HT-29 (cell line): ENCODE measurements around the gene UGT1A10. TPM values are rescaled to one million over a fixed set of nuclear protein-coding genes. Genes with fewer than 3 reads are reported as not detected.
"Not testable (repeated sequence)": the region's sequence is repeated elsewhere in the genome, so short reads cannot be mapped to it uniquely, and the experiment has no call there.

ENCODE experiments used
- DNase-seq: peaks from one replicate; pipeline ENCODE4 v3.0.0-alpha.2; 2015; ENCODE audit warnings: low spot score
- total RNA-seq: library from RNA; depleted of rRNA; stranded (reverse); fragments of >200 nt; shearing (Covaris generic); gene quantifications from 2 replicates; pipeline ENCODE4 v1.2.3, GENCODE V29; 2014; rRNA removed

Gene UGT1A10
- total RNA-seq = 140 and 150 TPM in 2 replicates

DNA sequence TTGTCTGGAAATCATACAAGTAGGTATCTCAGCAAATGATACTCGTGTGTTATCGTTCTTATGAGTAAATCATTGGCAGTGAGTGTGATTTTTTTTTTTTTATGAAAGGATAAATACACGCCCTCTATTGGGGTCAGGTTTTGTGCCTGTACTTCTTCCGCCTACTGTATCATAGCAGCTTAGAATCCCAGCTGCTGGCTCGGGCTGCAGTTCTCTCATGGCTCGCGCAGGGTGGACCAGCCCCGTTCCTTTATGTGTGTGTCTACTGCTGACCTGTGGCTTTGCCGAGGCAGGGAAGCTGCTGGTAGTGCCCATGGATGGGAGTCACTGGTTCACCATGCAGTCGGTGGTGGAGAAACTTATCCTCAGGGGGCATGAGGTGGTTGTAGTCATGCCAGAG is at the start of gene UGT1A10:
Gene UGT1A10, plus strand, starts transcription at position 143 of the 400 bp plus-strand sequence. Its CDS starts 75 bp downstream, at position 218.
- DNase-seq = peak; percentile 92

DNA sequence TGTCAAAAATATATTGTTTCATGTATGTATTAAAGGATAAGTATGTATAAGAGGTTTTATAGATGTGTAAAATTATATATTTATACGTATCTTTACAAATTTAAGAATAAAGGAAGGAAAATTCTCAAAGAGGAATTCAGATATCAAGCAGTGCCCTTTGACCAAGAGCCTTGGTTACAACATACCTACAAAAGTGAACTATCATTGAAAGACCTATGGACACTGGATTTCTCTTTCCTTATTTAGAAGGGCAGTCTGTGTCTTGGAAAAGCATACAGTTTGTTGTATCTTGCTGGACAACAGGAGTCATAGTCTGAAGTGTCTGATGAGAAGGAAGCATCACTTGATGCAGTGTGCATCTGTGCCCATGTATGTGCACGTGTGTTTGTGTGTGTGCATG is 47.8 kb upstream of the UGT1A10 start:
- DNase-seq = no peak

DNA sequence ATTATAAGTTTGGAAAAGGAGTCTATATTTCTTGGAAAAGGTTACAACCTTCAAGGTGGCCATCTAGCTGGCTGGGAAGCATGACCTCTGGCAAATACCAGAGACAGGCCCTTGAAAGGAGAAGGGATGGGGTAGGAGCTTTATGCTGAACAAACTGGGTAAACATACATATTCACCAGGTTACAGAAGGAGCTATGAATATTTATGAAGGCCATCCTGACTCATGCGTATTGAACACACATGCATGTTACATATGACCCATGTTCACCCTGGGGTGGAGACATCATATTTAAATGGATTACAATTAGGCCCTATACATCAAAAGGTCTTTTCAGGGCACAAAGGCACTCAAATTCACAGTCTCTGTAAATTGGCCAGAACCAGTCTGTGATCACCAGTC is 43.5 kb upstream of the UGT1A10 start:
- DNase-seq = not testable (repeated sequence)

DNA sequence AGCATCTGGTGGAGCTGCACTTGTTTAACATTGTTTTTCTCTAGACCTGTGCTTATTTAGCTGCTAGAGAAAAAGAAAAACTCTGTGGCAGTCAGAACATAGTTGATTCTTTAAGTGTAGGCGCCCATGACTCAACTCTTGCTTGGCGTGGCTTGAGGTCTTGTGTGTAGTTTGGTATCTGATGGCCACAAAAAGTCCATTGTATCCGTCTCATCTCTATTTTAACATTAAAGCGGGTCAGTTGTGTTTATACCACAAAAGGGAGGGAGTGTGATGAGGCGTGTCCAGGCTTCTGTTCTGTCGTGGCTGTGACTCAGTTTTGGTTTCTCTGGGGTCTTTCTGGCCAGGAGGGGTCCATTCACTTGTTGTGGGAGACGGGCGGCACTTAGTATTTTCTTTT is 43.0 kb upstream of the UGT1A10 start:
- no peak for DNase-seq

DNA sequence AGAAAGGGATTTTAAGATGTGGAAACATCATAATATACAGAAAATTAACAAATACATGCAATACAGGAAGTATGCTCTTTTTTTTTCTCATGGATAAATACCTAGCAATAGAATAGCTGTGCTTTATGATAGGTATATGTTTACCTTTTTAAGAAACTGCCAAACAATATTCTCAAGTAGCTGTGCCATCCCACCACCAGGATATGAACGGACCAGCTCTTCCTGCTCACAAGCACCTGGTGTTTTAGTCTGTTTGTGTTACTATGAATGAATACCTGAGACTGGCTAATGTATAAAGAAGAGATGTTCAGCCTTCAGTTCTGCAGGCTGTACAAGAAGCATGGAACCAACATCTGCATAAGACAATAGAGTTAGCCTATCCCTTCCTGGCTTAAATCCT is 38.7 kb upstream of the UGT1A10 start:
- peak; percentile 15 for DNase-seq

DNA sequence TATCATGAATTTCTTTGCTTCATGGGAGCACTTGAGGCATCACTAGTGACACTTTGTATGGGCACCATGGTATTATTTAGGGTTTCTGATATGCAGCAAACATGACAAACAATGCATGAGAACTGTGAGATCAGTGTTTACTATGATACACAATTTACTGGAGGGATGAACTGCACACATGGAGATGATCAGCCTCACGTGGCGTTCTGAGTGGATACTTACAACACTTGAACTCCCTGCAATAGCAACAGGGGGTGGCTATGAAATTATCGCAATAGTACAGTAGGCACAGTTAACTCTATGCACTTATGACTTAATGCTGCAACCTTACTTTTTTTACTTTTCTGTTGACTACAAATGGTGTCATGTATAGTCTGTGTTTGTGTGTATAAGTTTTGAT is 37.3 kb upstream of the UGT1A10 start:
- DNase-seq = no peak

DNA sequence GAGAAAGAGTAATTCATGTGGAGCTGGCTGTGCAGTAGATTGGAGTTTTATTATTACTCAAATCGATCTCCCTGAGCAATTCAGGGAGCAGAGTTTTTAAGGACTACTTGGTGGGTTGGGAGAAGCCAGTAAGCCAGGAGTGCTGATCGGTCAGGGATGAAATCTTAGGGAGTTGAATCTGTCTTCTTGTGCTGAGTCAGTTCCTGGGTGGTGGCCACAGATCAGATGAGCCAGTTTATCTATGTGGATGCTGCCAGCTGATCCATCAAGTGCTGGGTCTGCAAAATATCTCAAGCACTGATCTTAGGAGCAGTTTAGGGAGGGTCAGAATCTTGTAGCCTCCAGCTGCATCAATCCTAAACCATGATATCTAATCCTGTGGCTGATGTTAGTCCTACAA is 35.9 kb upstream of the UGT1A10 start:
- DNase-seq = no peak

DNA sequence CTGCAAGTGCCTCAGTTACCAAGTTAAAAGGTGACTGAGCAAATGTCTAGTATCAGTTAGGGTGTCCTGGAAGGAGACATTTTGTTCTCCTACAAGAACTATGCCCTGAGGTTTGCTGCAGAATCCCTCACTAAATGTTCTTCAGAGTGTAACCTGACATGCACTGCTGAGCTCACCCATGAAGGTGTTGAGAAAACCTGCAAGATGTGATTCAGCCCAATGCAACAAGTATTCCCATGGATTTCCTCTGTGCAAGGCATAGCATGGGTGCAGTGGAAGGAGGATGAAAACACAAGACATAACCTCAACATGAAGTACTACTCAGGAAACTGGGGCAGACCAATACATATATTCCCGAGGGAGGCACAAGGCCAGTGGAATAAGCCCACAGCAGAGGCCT is 34.2 kb upstream of the UGT1A10 start:
- no peak for DNase-seq

DNA sequence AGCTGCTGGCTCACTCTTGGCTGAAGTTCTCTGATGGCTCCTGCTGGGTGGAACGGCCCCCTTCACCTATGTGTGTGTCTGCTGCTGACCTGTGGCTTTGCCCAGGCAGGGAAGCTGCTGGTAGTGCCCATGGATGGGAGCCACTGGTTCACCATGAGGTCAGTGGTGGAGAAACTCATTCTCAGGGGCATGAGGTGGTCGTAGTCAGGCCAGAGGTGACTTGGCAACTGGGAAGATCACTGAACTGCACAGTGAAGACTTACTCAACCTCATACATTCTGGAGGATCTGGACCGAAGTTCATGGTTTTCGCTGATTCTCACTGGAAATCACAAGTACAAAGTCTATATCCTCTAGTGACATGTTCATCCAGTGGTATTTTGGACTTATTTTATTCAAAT is 32.7 kb upstream of the UGT1A10 start:
- DNase-seq = no peak

DNA sequence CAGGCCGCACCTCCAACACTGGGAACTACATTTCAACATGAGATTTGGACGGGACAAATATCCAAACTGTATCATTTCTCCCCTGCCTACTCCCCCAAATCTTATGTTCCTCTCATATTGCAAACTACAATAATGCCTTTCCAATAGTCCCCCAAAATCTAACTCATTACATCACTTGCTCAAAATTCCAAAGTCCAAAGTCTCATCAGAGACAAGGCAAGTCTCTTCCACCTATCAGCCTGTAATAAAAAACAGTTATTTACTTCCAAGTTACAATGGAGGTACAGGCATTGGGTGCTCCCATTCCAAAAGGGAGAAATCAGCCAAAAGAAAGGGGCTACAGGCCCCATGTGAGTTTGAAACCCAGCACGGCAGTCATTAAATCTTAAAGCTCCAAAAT is 31.4 kb upstream of the UGT1A10 start:
- no peak for DNase-seq

DNA sequence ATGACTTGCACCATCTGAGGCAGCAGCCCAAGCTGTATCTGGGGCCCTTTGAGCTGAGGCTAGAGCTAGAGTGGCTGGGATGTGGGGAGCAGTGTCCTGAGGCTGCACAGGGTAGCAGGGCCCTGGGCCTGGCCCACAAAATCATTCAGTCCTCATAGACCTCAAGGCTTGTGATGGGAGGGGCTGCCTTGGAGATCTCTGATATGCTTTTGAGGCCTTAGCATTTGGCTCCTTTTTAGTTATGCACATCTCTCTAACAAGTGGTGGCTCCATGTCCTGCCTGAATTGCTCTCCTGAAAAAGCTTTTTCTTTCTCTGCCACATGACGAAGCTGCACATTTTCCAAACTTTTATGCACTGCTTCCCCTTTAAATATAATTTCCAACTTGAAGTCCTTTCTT is 30.6 kb upstream of the UGT1A10 start:
- no peak for DNase-seq

DNA sequence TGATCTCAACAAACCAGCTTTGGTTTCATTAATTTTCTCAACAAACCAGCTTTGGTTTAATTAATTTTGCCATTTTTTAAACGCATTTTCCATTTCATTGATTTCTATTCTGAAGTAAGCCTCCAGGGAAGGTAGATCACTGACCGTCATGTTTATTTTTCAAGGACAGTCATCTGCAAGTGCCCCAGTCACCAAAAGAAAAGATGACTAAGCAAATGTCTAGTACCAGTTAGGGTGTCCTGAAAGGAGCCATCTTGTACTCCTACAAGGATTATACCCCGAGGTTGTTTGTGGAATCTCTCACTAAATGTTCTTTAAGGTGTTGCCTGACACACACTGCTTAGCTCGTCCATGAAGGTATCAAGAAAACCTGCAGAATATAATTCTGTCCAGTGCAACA is 25.0 kb upstream of the UGT1A10 start:
- no peak for DNase-seq

DNA sequence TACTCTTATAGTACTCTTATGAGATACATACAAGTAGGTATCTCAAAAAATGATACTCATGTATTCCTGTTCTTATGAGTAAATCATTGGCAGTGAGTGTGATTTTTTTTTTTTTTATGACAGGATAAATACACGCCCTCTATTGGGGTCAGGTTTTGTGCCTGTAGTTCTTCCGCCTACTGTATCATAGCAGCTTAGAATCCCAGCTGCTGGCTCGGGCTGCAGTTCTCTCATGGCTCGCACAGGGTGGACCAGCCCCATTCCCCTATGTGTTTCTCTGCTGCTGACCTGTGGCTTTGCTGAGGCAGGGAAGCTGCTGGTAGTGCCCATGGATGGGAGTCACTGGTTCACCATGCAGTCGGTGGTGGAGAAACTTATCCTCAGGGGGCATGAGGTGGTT is 18.8 kb upstream of the UGT1A10 start, which contains the start of gene UGT1A8:
Gene UGT1A8, plus strand, starts transcription at position 158 of the 400 bp plus-strand sequence. Its CDS starts 75 bp downstream, at position 233.
- DNase-seq = peak; percentile 80

DNA sequence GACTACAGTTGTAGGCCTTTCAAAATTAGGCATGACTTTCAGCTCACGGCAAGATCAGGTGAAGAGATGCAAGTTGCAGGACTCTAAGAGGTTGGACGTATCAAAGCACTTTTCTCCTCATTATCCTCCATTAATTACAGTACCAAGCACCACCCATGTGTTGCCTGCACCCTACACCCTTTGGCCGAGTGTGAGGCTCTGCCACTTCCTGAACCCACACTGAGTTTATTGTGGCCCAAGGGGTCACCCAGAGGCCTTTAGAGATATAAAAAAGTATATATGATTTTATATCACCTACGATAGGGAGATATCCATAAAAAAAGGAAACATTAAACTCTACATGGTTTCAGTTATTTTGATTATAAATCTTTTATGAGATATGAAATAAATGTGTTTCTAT is 16.0 kb upstream of the UGT1A10 start:
- peak; percentile 73 for DNase-seq

DNA sequence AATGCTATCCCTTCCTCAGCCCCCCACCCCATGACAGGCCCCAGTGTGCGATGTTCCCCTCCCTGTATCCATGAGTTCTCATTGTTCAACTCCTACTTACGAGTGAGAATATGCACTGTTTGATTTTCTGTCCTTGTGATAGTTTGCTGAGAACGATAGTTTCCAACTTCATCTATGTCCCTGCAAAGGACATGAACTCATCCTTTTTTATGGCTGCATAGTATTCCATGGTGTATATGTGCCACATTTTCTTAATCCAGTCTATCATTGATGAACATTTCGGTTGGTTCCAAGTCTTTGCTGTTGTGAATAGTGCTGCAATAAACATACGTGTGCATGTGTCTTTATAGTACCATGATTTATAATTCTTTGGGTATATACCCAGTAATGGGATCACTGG is 14.4 kb upstream of the UGT1A10 start:
- not testable (repeated sequence) for DNase-seq

DNA sequence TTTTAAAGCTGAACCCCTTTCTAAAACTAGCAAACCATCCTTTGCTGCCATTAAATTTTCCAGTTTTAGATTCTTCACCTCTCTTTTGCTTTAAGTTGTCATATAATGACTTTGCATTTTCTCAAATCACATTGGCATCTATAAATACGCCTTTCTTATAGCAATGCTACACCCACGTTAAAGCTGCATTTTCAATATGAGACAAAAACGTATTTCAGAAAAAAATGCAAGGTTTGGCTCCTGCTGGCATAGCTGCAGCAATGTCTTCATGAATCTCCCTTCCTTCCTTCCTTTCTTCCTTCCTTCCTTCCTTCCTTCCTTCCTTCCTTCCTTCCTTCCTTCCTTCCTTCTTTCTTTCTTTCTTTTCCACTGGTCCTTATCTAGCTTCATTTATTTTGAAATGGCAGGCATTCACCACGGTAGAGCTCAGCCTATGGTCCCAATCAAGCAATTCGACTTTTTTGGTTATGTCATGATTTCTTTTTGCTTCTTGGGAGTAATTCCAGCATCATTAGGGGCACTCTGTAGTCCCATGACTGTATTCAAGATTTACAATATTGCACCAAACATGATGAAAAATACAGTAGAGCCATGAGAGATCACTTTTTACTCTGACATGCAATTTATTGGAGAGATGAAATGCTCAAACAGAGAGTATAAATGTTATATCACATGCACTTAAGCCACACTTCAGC is 8.8 kb upstream of the UGT1A10 start:
- no peak for DNase-seq

DNA sequence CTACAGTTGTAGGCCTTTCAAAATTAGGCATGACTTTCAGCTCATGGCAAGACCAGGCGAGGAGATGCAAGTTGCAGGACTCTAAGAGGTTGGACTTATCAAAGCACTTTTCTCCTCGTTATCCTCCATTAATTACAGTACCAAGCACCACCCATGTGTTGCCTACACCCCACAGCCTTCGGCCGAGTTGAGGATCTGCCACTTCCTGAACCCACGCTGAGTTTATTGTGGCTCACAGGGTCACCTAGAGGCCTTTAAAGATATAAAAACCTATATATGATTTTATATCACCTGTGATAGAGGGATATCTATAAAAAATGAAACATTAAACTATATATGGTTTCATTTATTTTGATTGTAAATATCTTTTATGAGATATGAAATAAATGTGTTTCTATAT is 2.6 kb downstream of the UGT1A10 start:
- DNase-seq = peak; percentile 90

DNA sequence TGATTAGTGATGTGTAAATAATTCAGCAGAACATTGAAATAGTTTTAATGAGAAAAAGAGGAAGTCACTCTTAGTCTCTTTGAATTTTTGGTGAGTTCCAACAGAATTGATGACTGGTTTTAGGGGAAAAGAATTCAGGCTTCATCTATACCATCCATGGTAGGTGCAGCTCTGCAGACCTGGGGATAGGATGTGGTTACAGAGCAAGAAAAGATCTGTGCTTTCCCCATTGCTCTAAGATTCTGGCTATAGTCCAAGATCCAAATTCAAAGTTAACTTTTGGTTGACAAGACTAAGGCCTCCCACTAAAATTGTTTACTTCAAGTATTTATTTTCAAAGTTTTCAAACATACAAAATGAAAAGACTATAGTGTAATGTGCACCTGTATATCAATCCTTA is 3.6 kb downstream of the UGT1A10 start:
- no peak for DNase-seq

DNA sequence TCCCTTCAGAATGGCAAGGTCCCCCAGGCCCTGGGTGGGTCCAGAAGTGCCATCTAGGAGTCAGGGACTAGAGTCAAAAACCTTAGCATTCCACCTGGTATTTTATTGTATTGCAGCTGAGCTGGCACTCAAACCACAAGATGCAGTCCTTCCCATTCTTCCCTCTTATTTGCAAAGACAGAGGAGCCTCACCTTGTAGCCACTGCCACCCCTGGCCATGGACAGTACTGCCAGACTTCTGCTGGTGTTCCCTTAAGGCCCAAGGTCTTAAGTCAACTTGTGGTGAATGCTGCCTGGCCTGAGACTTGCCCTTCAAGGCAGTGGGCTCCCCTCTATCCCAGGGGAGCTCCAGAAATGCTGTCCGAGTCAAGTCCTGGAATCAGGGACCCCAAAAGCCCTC is 6.9 kb downstream of the UGT1A10 start:
- peak; percentile 70 for DNase-seq

DNA sequence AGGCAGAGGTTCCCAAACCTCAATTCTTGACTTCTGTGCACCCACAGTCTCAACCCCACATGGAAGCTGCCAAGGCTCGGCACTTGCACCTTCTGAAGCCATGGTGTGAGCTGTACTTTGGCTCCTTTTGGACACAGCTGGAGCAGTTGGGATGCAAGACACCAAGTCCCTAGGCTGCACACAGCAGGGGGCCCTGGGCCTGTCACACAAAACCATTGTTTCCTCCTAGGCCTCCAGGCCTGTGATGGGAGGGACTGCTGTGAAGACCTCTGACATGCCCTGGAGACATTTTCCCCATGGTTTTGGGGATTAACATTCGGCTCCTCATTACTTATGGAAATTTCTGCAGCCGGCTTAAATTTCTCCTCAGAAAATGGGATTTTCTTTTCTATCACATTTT is 9.8 kb downstream of the UGT1A10 start:
- DNase-seq = not testable (repeated sequence)

DNA sequence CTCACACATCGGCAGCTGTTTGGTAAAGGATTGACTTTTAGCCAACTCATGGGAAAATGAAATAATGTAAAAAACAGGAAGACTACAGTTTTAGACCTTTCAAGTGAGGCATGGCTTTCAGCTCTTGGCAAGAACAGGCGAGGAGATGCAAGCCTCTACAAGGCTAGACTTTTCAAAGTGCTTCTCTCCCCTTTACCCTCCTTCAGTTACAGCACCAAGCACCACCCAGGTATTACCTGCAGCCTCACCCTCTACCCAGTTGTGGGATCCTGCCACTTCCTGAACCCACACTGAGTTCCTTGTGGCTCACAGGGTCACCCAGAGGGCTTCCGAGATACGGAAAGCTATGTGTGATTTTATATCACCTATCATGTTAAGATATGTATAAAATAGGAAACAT is 14.7 kb downstream of the UGT1A10 start:
- DNase-seq = peak; percentile 90

DNA sequence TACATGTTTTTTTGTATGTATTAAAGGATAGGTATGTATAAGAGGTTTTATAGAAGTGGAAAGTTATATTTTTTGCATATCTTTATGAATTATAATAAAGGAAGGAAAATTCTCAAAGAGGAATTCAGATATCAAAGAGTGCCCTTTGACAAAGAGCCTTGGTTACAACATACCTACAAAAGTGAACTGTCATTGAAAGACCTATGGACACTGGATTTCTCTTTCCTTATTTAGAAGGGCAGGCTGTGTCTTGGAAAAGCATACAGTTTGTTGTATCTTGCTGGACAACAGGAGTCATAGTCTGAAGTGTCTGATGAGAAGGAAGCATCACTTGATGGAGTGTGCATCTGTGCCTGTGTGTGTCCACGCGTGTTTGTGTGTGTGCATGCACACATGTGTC is 15.2 kb downstream of the UGT1A10 start:
- no peak for DNase-seq

DNA sequence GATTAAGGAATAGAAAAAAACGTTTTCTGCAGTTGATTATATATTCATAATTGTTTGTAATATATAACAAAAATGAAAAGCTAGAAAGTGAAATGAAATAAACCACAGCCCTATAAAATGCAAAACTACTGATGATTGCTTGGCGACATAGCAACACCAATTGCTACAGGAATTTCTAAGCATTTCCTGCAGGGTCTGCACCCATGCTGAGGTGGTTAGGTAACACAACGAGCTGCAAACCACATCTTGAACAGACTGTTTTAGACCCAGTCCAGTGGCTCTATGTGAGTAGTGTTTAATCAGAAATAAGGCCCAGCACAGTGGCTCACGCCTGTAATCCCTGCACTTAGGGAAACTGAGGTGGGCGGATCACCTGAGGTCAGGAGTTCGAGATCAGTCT is 18.3 kb downstream of the UGT1A10 start:
- DNase-seq = no peak

DNA sequence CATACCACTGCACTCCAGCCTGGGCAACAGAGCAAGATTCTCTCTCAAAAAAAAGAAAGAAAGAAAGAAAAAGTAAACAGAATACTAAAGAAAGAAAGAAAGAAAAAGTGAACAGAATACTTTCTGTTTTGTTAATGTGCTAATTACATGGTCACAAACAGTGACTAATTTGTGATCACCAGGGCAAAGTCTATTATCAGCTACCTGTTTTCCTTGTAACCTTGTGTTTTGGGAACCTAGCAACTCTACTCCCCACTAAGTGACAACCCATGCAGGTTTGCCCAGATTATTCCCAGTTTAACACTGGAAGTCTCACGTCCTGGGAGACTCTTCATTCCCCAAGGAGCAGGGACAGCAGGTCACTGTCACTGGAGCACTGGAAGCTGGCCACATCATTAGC is 18.8 kb downstream of the UGT1A10 start:
- DNase-seq = peak; percentile 37
